ENCODE data around the gene PPIF.

DNA sequence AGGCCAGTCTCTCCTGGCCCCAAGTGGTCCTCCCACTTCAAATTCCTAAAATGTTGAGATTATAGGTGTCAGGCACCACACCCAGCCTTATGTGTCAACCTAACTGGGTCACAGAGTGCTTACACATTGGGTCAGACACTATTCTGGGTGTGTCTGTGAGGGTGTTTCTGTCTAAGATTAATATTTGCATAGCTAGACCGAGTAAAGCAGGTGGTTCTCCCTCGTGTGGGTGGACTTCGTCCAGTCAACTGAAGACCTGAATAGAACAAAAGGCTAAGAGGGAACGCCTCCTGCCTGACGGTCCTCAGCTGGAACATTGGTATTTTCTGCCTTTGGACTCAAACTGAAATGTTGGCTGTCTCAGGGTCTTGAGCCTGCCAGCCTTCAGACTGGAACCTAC lies 11.5 kb downstream of the PPIF start:
- TF ChIP-seq, protein P1, sequence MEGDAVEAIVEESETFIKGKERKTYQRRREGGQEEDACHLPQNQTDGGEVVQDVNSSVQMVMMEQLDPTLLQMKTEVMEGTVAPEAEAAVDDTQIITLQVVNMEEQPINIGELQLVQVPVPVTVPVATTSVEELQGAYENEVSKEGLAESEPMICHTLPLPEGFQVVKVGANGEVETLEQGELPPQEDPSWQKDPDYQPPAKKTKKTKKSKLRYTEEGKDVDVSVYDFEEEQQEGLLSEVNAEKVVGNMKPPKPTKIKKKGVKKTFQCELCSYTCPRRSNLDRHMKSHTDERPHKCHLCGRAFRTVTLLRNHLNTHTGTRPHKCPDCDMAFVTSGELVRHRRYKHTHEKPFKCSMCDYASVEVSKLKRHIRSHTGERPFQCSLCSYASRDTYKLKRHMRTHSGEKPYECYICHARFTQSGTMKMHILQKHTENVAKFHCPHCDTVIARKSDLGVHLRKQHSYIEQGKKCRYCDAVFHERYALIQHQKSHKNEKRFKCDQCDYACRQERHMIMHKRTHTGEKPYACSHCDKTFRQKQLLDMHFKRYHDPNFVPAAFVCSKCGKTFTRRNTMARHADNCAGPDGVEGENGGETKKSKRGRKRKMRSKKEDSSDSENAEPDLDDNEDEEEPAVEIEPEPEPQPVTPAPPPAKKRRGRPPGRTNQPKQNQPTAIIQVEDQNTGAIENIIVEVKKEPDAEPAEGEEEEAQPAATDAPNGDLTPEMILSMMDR (conservative IDR thresholded peaks at IDR 0.05 in 1 of 2, IDR thresholded peaks at IDR 0.05 in 1 of 2; ENCODE audit: extremely low read depth in 1 of 2, insufficient read depth in 1 of 2, low read depth in 1 of 2, low read length in 2 of 2) = no peak
- no peak for TF ChIP-seq EZH2 (IDR thresholded peaks at IDR 0.05; ENCODE audit: borderline replicate concordance, low read length)
